Hepatocyte (in vitro differentiated cells): ENCODE results near the gene GNG10. TPM values are rescaled to one million over a fixed set of nuclear protein-coding genes. Genes with fewer than 3 reads are reported as not detected.
A peak's percentile ranks its signal among the peaks of the same experiment; 100 is the strongest.
"Not testable (repeated sequence)": the region's sequence is repeated elsewhere in the genome, so short reads cannot be mapped to it uniquely, and the experiment has no call there.

Experiments used
- DNase-seq: peaks from one replicate; pipeline ENCODE4 v3.0.0-alpha.2; 2016; ENCODE audit warnings: low spot score
- H2AFZ ChIP-seq: fragments of 200-600 bp; sonication (generic); 2 replicates; pipeline ENCODE4 v1.6.0; 2016; ENCODE audit warnings: antibody characterized with exemption, mild to moderate bottlenecking
- H3K27ac ChIP-seq: fragments of 200-600 bp; sonication (generic); 2 replicates; pipeline ENCODE4 v1.5.1; 2016; ENCODE audit warnings: mild to moderate bottlenecking
- H3K27me3 ChIP-seq: fragments of 200-600 bp; sonication (generic); 2 replicates; pipeline ENCODE4 v1.6.1; 2016
- H3K36me3 ChIP-seq: fragments of 200-600 bp; sonication (generic); replicated peaks from 2 replicates; pipeline ENCODE4 v1.5.1; 2016; ENCODE audit warnings: low read depth; ENCODE audit not compliant: insufficient read depth
- H3K4me1 ChIP-seq: fragments of 200-600 bp; sonication (generic); 2 replicates; pipeline ENCODE4 v1.5.1; 2016; ENCODE audit warnings: mild to moderate bottlenecking, moderate library complexity; ENCODE audit not compliant: insufficient read depth
- H3K4me2 ChIP-seq: fragments of 200-600 bp; sonication (generic); 2 replicates; pipeline ENCODE4 v1.6.0; 2016
- H3K4me3 ChIP-seq: fragments of 200-600 bp; sonication (generic); 2 replicates; pipeline ENCODE4 v1.5.1; 2016; ENCODE audit warnings: mild to moderate bottlenecking
- H3K79me2 ChIP-seq: fragments of 200-600 bp; sonication (generic); 2 replicates; pipeline ENCODE4 v1.6.0; 2017; ENCODE audit warnings: mild to moderate bottlenecking
- H3K9me2 ChIP-seq: fragments of 200-600 bp; sonication (generic); replicated peaks from 2 replicates; pipeline ENCODE4 v1.6.0; 2017; ENCODE audit warnings: mild to moderate bottlenecking; ENCODE audit not compliant: insufficient read depth
- H3K9me3 ChIP-seq: fragments of 200-600 bp; sonication (generic); 2 replicates; pipeline ENCODE4 v1.5.1; 2016; ENCODE audit warnings: low read depth, mild to moderate bottlenecking
- H4K20me1 ChIP-seq: fragments of 200-600 bp; sonication (generic); 2 replicates; pipeline ENCODE4 v1.6.0; 2016; ENCODE audit warnings: mild to moderate bottlenecking; ENCODE audit not compliant: insufficient read depth, poor library complexity, severe bottlenecking
- EZH2 ChIP-seq: fragments of 200-600 bp; sonication (generic); IDR thresholded peaks from 2 replicates; pipeline ENCODE4 v1.6.1; 2016; ENCODE audit warnings: antibody characterized with exemption, mild to moderate bottlenecking, borderline replicate concordance
- EZH2phosphoT487 ChIP-seq: fragments of 200-600 bp; sonication (generic); IDR thresholded peaks from one replicate; pipeline ENCODE4 v1.6.1; 2018; ENCODE audit warnings: antibody characterized with exemption, mild to moderate bottlenecking, low read depth, moderate library complexity; ENCODE audit not compliant: unreplicated experiment, severe bottlenecking
- WGBS: methylation state at CpG from one replicate; pipeline ENCODE4 v1.1.6; 2016; ENCODE audit warnings: low lambda C conversion rate; ENCODE audit errors: missing lambda C conversion rate; 5-methylcytosine and 5-hydroxymethylcytosine counted together
- polyA plus RNA-seq: library from polyadenylated mRNA; unstranded; fragments of >200 nt; fragmentation: Nextera tagmentation; extraction: Ambion mirVana; gene quantifications from 2 replicates; pipeline ENCODE4 v1.2.1, GENCODE V29; 2016
- total RNA-seq: library from RNA; depleted of rRNA; stranded (reverse); fragments of >200 nt; gene quantifications from 2 replicates; pipeline ENCODE4 v1.2.3, GENCODE V29; 2014
- TF ChIP-seq, protein P1 (sequence below): fragments of 200-600 bp; sonication (generic); IDR thresholded peaks from 2 replicates; pipeline ENCODE4 v1.5.1; 2016; ENCODE audit warnings: antibody characterized with exemption, mild to moderate bottlenecking; ENCODE audit not compliant: poor library complexity

Gene GNG10
- total RNA-seq = 72.6 and 101 TPM in 2 replicates
- polyA plus RNA-seq = 51.6 and 57.1 TPM in 2 replicates

- Histone ChIP-seq H3K9me2 (no peaks in the 10 kb centered on the region), H2AFZ (peak within 1 kb of the TSS; percentile 96), H3K9me3 (no peaks in the 10 kb centered on the region), H3K4me2 (peak within 1 kb of the TSS; percentile 98), H4K20me1 (peaks cover 14% of the 10 kb centered on the region), H3K27ac (peak within 1 kb of the TSS; percentile 87), H3K4me1 (peaks cover 16% of the 10 kb centered on the region), H3K27me3 (no peaks in the 10 kb centered on the region), H3K79me2 (peaks cover 37% of the 10 kb centered on the region), H3K36me3 (no peaks in the 10 kb centered on the region), H3K4me3 (peak within 1 kb of the TSS; percentile 89)
- TF ChIP-seq EZH2phosphoT487 (no peak), EZH2 (no peak)
- TF ChIP-seq, protein P1, sequence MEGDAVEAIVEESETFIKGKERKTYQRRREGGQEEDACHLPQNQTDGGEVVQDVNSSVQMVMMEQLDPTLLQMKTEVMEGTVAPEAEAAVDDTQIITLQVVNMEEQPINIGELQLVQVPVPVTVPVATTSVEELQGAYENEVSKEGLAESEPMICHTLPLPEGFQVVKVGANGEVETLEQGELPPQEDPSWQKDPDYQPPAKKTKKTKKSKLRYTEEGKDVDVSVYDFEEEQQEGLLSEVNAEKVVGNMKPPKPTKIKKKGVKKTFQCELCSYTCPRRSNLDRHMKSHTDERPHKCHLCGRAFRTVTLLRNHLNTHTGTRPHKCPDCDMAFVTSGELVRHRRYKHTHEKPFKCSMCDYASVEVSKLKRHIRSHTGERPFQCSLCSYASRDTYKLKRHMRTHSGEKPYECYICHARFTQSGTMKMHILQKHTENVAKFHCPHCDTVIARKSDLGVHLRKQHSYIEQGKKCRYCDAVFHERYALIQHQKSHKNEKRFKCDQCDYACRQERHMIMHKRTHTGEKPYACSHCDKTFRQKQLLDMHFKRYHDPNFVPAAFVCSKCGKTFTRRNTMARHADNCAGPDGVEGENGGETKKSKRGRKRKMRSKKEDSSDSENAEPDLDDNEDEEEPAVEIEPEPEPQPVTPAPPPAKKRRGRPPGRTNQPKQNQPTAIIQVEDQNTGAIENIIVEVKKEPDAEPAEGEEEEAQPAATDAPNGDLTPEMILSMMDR = no peak
- DNase-seq = peak; percentile 84
- WGBS = 2% methylated on average over 17 of the region's 61 CpGs
These were observed at the start of gene GNG10 for GRCh38 chr9:111661150-111661801. Gene GNG10 (plus strand): TSS chr9:111661605. CDS start chr9:111661635, 30 bp downstream.

DNA sequence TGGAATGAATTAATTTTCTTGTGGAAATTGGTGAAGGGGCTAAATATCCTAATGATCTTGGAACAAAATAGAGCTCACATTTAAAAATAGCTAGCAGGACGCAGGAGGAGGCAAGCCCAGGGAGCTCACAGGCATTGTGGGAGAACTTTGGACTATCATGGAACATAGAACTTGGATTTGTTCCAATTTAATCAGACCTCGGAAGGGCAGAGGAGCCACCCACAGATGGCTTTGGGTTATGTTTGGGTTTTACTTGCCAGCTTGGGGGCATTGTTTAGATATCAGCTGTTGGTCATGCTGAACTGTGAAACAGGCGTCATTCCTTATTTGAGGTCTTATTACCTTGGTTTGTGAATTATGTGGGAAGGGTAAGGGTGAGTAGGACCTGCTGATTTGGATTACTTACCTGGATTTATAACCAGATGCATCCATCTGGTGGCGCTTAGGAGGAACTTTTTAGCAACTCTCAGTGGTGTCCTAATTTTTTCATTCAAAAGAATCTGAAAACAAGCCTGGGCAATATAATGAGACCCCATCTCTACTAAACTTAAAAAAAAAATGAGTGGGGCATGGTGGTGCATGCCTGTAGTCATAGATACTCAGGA lies 47.9 kb upstream of the GNG10 start:
- Histone ChIP-seq H3K9me3 (no peaks in the 10 kb centered on the region), H3K4me2 (no peak overlapping the region), H3K4me1 (peaks cover 3% of the 10 kb centered on the region), H3K27me3 (no peaks in the 10 kb centered on the region), H2AFZ (no peak overlapping the region), H3K9me2 (no peaks in the 10 kb centered on the region), H3K79me2 (no peaks in the 10 kb centered on the region), H3K36me3 (no peaks in the 10 kb centered on the region), H3K4me3 (no peak overlapping the region), H3K27ac (no peak overlapping the region), H4K20me1 (no peaks in the 10 kb centered on the region)
- TF ChIP-seq EZH2phosphoT487 (no peak), EZH2 (no peak)
- TF ChIP-seq, protein P1 = no peak
- DNase-seq = no peak
- 72% methylated on average over 4 of the region's 4 CpGs for WGBS

DNA sequence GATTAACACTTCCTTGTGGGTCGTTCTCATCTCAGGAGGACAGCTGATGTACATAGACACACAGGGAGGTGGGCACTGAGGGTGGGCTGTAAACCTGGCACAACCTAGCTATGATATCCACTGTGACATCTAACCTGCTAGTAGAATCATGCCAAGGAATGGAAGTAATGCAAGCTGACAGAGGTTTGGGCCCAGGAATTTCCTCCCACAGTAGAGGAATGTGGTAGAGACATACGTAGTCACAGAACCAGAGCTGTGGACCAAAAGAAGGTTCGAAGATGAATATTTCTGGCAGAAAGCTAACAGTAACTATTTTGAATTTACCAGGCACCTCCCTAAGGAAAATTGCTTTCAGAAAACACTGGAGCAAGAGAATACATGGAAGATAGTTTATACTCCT lies 45.5 kb upstream of the GNG10 start:
- peaks cover 3% of the 10 kb centered on the region for H3K4me1 ChIP-seq
- H3K27ac ChIP-seq = no peak overlapping the region
- H2AFZ ChIP-seq = no peak overlapping the region
- no peak for DNase-seq
- no peaks in the 10 kb centered on the region for H3K27me3 ChIP-seq
- 77% methylated on average over 3 of the region's 3 CpGs for WGBS
- H3K9me2 ChIP-seq = no peaks in the 10 kb centered on the region
- H3K4me2 ChIP-seq = no peak overlapping the region
- no peaks in the 10 kb centered on the region for H3K36me3 ChIP-seq
- no peak overlapping the region for H3K4me3 ChIP-seq
- no peak for TF ChIP-seq EZH2
- TF ChIP-seq EZH2phosphoT487 = no peak
- TF ChIP-seq, protein P1 = no peak
- no peaks in the 10 kb centered on the region for H4K20me1 ChIP-seq
- H3K79me2 ChIP-seq = no peaks in the 10 kb centered on the region
- no peaks in the 10 kb centered on the region for H3K9me3 ChIP-seq

DNA sequence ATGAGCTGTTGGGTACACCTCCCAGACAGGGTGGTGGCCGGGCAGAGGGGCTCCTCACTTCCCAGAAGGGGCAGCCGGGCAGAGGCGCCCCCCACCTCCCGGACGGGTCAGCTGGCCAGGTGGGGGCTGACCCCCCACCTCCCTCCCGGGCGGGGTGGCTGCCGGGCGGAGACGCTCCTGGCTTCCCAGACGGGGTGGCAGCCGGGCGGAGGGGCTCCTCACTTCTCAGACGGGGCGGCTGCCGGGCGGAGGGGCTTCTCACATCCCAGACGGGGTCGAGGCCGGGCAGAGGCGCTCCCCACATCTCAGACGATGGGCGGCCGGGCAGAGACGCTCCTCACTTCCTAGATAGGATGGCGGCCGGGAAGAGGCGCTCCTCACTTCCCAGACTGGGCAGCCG lies 44.1 kb upstream of the GNG10 start:
- not testable (repeated sequence) for H3K36me3 ChIP-seq, H3K9me2 ChIP-seq, H3K9me3 ChIP-seq, H3K4me2 ChIP-seq, H3K79me2 ChIP-seq, H3K27me3 ChIP-seq, H3K4me1 ChIP-seq, H3K27ac ChIP-seq, DNase-seq, H4K20me1 ChIP-seq, H2AFZ ChIP-seq, H3K4me3 ChIP-seq
- 93% methylated on average over 8 of the region's 29 CpGs for WGBS
